Rectal smooth muscle tissue (tissue), 1 donor: ENCODE measurements around the gene FBXW11.

ENCODE experiments used
- H3K27ac ChIP-seq: one replicate; pipeline ENCODE4 v1.7.0; 2013; ENCODE audit warnings: low read depth, low read length, inconsistent platforms
- H3K27me3 ChIP-seq: one replicate; pipeline ENCODE4 v1.7.0; 2013; ENCODE audit warnings: low read length; ENCODE audit not compliant: control insufficient read depth, insufficient read depth
- H3K36me3 ChIP-seq: one replicate; pipeline ENCODE4 v1.7.0; 2013; ENCODE audit warnings: low read length; ENCODE audit not compliant: control insufficient read depth, insufficient read depth
- H3K4me1 ChIP-seq: one replicate; pipeline ENCODE4 v1.7.0; 2013; ENCODE audit warnings: low read length; ENCODE audit not compliant: control insufficient read depth, insufficient read depth
- H3K4me3 ChIP-seq: one replicate; pipeline ENCODE4 v1.7.0; 2013; ENCODE audit warnings: low read length
- H3K9ac ChIP-seq: one replicate; pipeline ENCODE4 v1.7.0; 2013; ENCODE audit warnings: low read length

FBXW11 gene

GRCh38 chr5:172006321-172007174 lies at the start of gene FBXW11:
Gene FBXW11 (minus strand): TSS chr5:172006638. CDS start chr5:172006502, 136 bp downstream.
- H3K4me3 ChIP-seq: peak within 1 kb of the TSS; percentile 93
- H3K27ac ChIP-seq: peak within 1 kb of the TSS; percentile 98
- no peaks in the 10 kb centered on the region for H3K27me3 ChIP-seq
- H3K9ac ChIP-seq: peak within 1 kb of the TSS; percentile 96
- peaks cover 15% of the 10 kb centered on the region for H3K4me1 ChIP-seq
- H3K36me3 ChIP-seq: no peaks in the 10 kb centered on the region

GRCh38 chr5:172055996-172056395 lies 49.6 kb upstream of the FBXW11 start:
- Histone ChIP-seq H3K4me3 (no peak overlapping the region), H3K27ac (no peak overlapping the region), H3K27me3 (no peaks in the 10 kb centered on the region), H3K9ac (no peak overlapping the region), H3K36me3 (peaks cover 12% of the 10 kb centered on the region), H3K4me1 (peaks cover 10% of the 10 kb centered on the region)

GRCh38 chr5:172055421-172055820 lies 49.0 kb upstream of the FBXW11 start:
- H3K4me1 ChIP-seq: peaks cover 10% of the 10 kb centered on the region
- no peak overlapping the region for H3K4me3 ChIP-seq
- H3K36me3 ChIP-seq: peaks cover 6% of the 10 kb centered on the region
- H3K27ac ChIP-seq: no peak overlapping the region
- no peak overlapping the region for H3K9ac ChIP-seq
- H3K27me3 ChIP-seq: no peaks in the 10 kb centered on the region

GRCh38 chr5:172054611-172055153 lies 48.2 kb upstream of the FBXW11 start:
- Histone ChIP-seq H3K9ac (no peak overlapping the region), H3K4me1 (peaks cover 10% of the 10 kb centered on the region), H3K27ac (no peak overlapping the region), H3K27me3 (no peaks in the 10 kb centered on the region), H3K36me3 (peaks cover 4% of the 10 kb centered on the region), H3K4me3 (no peak overlapping the region)

- Histone ChIP-seq H3K27ac (peak overlapping the region; percentile 16), H3K4me3 (no peak overlapping the region), H3K9ac (no peak overlapping the region), H3K4me1 (peaks cover 10% of the 10 kb centered on the region), H3K36me3 (peaks cover 3% of the 10 kb centered on the region), H3K27me3 (no peaks in the 10 kb centered on the region)
Observed at GRCh38 chr5:172052450-172053236, 46.2 kb upstream of the FBXW11 start.

- peaks cover 3% of the 10 kb centered on the region for H3K36me3 ChIP-seq
- H3K9ac ChIP-seq: no peak overlapping the region
- H3K4me1 ChIP-seq: peaks cover 10% of the 10 kb centered on the region
- peak overlapping the region; percentile 16 for H3K27ac ChIP-seq
- no peaks in the 10 kb centered on the region for H3K27me3 ChIP-seq
- H3K4me3 ChIP-seq: no peak overlapping the region
Observed at GRCh38 chr5:172051643-172052339, 45.4 kb upstream of the FBXW11 start.

- peaks cover 3% of the 10 kb centered on the region for H3K36me3 ChIP-seq
- no peak overlapping the region for H3K27ac ChIP-seq
- peaks cover 10% of the 10 kb centered on the region for H3K4me1 ChIP-seq
- H3K4me3 ChIP-seq: no peak overlapping the region
- H3K27me3 ChIP-seq: no peaks in the 10 kb centered on the region
- H3K9ac ChIP-seq: no peak overlapping the region
Observed at GRCh38 chr5:172050080-172050479, 43.6 kb upstream of the FBXW11 start.

GRCh38 chr5:172049226-172049796 lies 42.9 kb upstream of the FBXW11 start:
- no peak overlapping the region for H3K4me3 ChIP-seq
- H3K36me3 ChIP-seq: peaks cover 5% of the 10 kb centered on the region
- H3K27me3 ChIP-seq: no peaks in the 10 kb centered on the region
- no peak overlapping the region for H3K9ac ChIP-seq
- H3K4me1 ChIP-seq: peaks cover 10% of the 10 kb centered on the region
- no peak overlapping the region for H3K27ac ChIP-seq

- Histone ChIP-seq H3K9ac (no peak overlapping the region), H3K27ac (no peak overlapping the region), H3K27me3 (no peaks in the 10 kb centered on the region), H3K4me1 (peaks cover 10% of the 10 kb centered on the region), H3K36me3 (peaks cover 6% of the 10 kb centered on the region), H3K4me3 (no peak overlapping the region)
Observed at GRCh38 chr5:172048539-172049101, 42.2 kb upstream of the FBXW11 start.

GRCh38 chr5:172048170-172048422 lies 41.7 kb upstream of the FBXW11 start:
- peaks cover 10% of the 10 kb centered on the region for H3K4me1 ChIP-seq
- H3K9ac ChIP-seq: no peak overlapping the region
- H3K27ac ChIP-seq: no peak overlapping the region
- H3K27me3 ChIP-seq: no peaks in the 10 kb centered on the region
- no peak overlapping the region for H3K4me3 ChIP-seq
- peaks cover 7% of the 10 kb centered on the region for H3K36me3 ChIP-seq

GRCh38 chr5:172046593-172046992 lies 40.2 kb upstream of the FBXW11 start:
- H3K36me3 ChIP-seq: peaks cover 7% of the 10 kb centered on the region
- no peaks in the 10 kb centered on the region for H3K27me3 ChIP-seq
- no peaks in the 10 kb centered on the region for H3K4me1 ChIP-seq
- H3K4me3 ChIP-seq: no peak overlapping the region
- no peak overlapping the region for H3K9ac ChIP-seq
- H3K27ac ChIP-seq: no peak overlapping the region

- Histone ChIP-seq H3K4me1 (no peaks in the 10 kb centered on the region), H3K27ac (no peak overlapping the region), H3K4me3 (no peak overlapping the region), H3K36me3 (peaks cover 7% of the 10 kb centered on the region), H3K27me3 (no peaks in the 10 kb centered on the region), H3K9ac (no peak overlapping the region)
Observed at GRCh38 chr5:172045315-172045632, 38.8 kb upstream of the FBXW11 start.
